Right cardiac atrium (tissue), 5 donors: ENCODE measurements around the gene SBNO1. TPM values are rescaled to one million over a fixed set of nuclear protein-coding genes. Genes with fewer than 3 reads are reported as not detected.
"Not testable (repeated sequence)": the region's sequence is repeated elsewhere in the genome, so short reads cannot be mapped to it uniquely, and the experiment has no call there.

Experiments used
- ATAC-seq, 2 donors: fragments of 200-7000 bp; cut with Tn5 transposase; one replicate each; pipeline versions ENCODE4 v1.8.0 to v1.9.1; 2020; ENCODE audit warnings: moderate library complexity in 2 of 2, mild to moderate bottlenecking in 1 of 2
- DNase-seq, 3 donors: peaks; one replicate each; pipeline ENCODE4 v3.0.0-alpha.2; 2020
- H3K27ac ChIP-seq: one replicate; pipeline ENCODE4 v1.5.1; 2013; ENCODE audit warnings: mild to moderate bottlenecking, low read length, control low read depth, moderate library complexity
- H3K27me3 ChIP-seq: one replicate; pipeline ENCODE4 v1.6.1; 2013; ENCODE audit not compliant: control insufficient read depth, insufficient read depth
- H3K4me1 ChIP-seq: one replicate; pipeline ENCODE4 v1.6.1; 2013; ENCODE audit warnings: low read length; ENCODE audit not compliant: control insufficient read depth, insufficient read depth
- H3K4me3 ChIP-seq: one replicate; pipeline ENCODE4 v1.5.1; 2013; ENCODE audit warnings: low read length, control low read depth
- H3K9me3 ChIP-seq: one replicate; pipeline ENCODE4 v1.6.1; 2013; ENCODE audit warnings: low read length; ENCODE audit not compliant: control insufficient read depth
- WGBS: extraction: QIAGEN DNeasy Blood & Tissue Kit; methylation state at CpG from one replicate; pipeline ENCODE4 v1.1.7; 2013; 5-methylcytosine and 5-hydroxymethylcytosine counted together
- intact Hi-C, 4 donors: fragments of 100-400 bp; cut with DNase I; formaldehyde crosslinking; loops; one replicate each; pipeline versions ENCODE4 v1.11.0 to v1.14.0; 2022 to 2023
- polyA plus RNA-seq: library from polyadenylated mRNA; stranded (reverse); fragments of 200-250 nt; gene quantifications from one replicate; pipeline ENCODE4 v1.2.3, GENCODE V29; 2013
- total RNA-seq, 4 donors: library from RNA; stranded (reverse); fragmentation: NEBNext Ultra II Directional; extraction: Animal tissue kit (Norgen Biotek cat#: 25700); gene quantifications; one replicate each; pipeline ENCODE4 v1.2.1, GENCODE V29; 2021
- donor health status: healthy with polysubstance abuse.
- donor health status: DM: no; HTN: yes; CAD: no.
- donor health status: DM: no; HTN: no; CAD: no.
- donor health status: DM: no; HTN: yes; CAD: no; lungs with severe emphysema.
- donor health status: DM: yes; HTN: yes; CAD: no.

SBNO1 gene
- total and polyA plus RNA-seq, 5 donors = 5.7 to 28.7 (median 25.8) TPM

- no peak overlapping the region for H3K27ac ChIP-seq
- no peaks in the 10 kb centered on the region for H3K4me1 ChIP-seq
- 87% methylated on average over 8 of the region's 8 CpGs for WGBS
- H3K9me3 ChIP-seq = no peaks in the 10 kb centered on the region
- intact Hi-C loops = no loop called here
- no peak for DNase-seq
- H3K27me3 ChIP-seq = no peaks in the 10 kb centered on the region
- no peak overlapping the region for H3K4me3 ChIP-seq
- no peak for ATAC-seq
Observed at GRCh38 chr12:123336530-123336929, 28.1 kb downstream of the SBNO1 start.

- 83% methylated on average over 3 of the region's 3 CpGs for WGBS
- DNase-seq (no peak), ATAC-seq (no peak)
- no peak overlapping the region for H3K4me3 ChIP-seq
- H3K4me1 ChIP-seq = no peaks in the 10 kb centered on the region
- H3K27me3 ChIP-seq = no peaks in the 10 kb centered on the region
- intact Hi-C loops = no loop called here
- no peak overlapping the region for H3K27ac ChIP-seq
- H3K9me3 ChIP-seq = no peaks in the 10 kb centered on the region
Observed at GRCh38 chr12:123335490-123335889, 29.2 kb downstream of the SBNO1 start.

- Histone ChIP-seq H3K27ac (no peak overlapping the region), H3K4me1 (no peaks in the 10 kb centered on the region), H3K4me3 (no peak overlapping the region), H3K9me3 (no peaks in the 10 kb centered on the region), H3K27me3 (no peaks in the 10 kb centered on the region)
- DNase-seq = no peak
- ATAC-seq = no peak
- intact Hi-C loops = no loop called here
- WGBS = 94% methylated on average over 1 of the region's 1 CpG
Observed at GRCh38 chr12:123329799-123330198, 34.8 kb downstream of the SBNO1 start.

- no peaks in the 10 kb centered on the region for H3K4me1 ChIP-seq
- 92% methylated on average over 6 of the region's 6 CpGs for WGBS
- ATAC-seq (no peak), DNase-seq (no peak)
- no peak overlapping the region for H3K4me3 ChIP-seq
- no peak overlapping the region for H3K27ac ChIP-seq
- no peaks in the 10 kb centered on the region for H3K9me3 ChIP-seq
- no peaks in the 10 kb centered on the region for H3K27me3 ChIP-seq
- intact Hi-C loops = no loop called here
Observed at GRCh38 chr12:123319826-123320225, 44.8 kb downstream of the SBNO1 start.

- H3K4me3 ChIP-seq = no peak overlapping the region
- no peak for ATAC-seq
- H3K27me3 ChIP-seq = no peaks in the 10 kb centered on the region
- no peaks in the 10 kb centered on the region for H3K4me1 ChIP-seq
- no peak overlapping the region for H3K27ac ChIP-seq
- no peaks in the 10 kb centered on the region for H3K9me3 ChIP-seq
- WGBS = 94% methylated on average over 3 of the region's 3 CpGs
- intact Hi-C loops = no loop called here
- no peak for DNase-seq
Observed at GRCh38 chr12:123319273-123319672, 45.4 kb downstream of the SBNO1 start.

- intact Hi-C loops, H3K27me3 ChIP-seq, H3K4me1 ChIP-seq, ATAC-seq, H3K27ac ChIP-seq, H3K4me3 ChIP-seq, H3K9me3 ChIP-seq, DNase-seq: not testable (repeated sequence)
- WGBS = 93% methylated on average over 4 of the region's 4 CpGs
Observed at GRCh38 chr12:123313046-123313445, 51.6 kb downstream of the SBNO1 start.

- Histone ChIP-seq H3K27ac (no peak overlapping the region), H3K4me1 (no peaks in the 10 kb centered on the region), H3K4me3 (no peak overlapping the region), H3K27me3 (no peaks in the 10 kb centered on the region), H3K9me3 (no peaks in the 10 kb centered on the region)
- WGBS = 91% methylated on average over 3 of the region's 3 CpGs
- intact Hi-C loops = no loop called here
- ATAC-seq (no peak), DNase-seq (no peak)
Observed at GRCh38 chr12:123306200-123306599, 58.4 kb downstream of the SBNO1 start.

- H3K9me3 ChIP-seq = no peaks in the 10 kb centered on the region
- H3K27ac ChIP-seq = no peak overlapping the region
- no peak overlapping the region for H3K4me3 ChIP-seq
- H3K4me1 ChIP-seq = no peaks in the 10 kb centered on the region
- intact Hi-C loops = no loop called here
- no peak for ATAC-seq
- H3K27me3 ChIP-seq = no peaks in the 10 kb centered on the region
- WGBS = 70% methylated on average over 3 of the region's 3 CpGs
- no peak for DNase-seq
Observed at GRCh38 chr12:123305136-123305535, 59.5 kb downstream of the SBNO1 start.

- no peak for DNase-seq
- no peak overlapping the region for H3K27ac ChIP-seq
- H3K4me1 ChIP-seq = no peaks in the 10 kb centered on the region
- 94% methylated on average over 9 of the region's 9 CpGs for WGBS
- no peaks in the 10 kb centered on the region for H3K9me3 ChIP-seq
- intact Hi-C loops = no loop called here
- H3K27me3 ChIP-seq = no peaks in the 10 kb centered on the region
- no peak for ATAC-seq
- no peak overlapping the region for H3K4me3 ChIP-seq
Observed at GRCh38 chr12:123293178-123293760, 71.4 kb downstream of the SBNO1 start.

GRCh38 chr12:123289911-123290310 is 74.7 kb downstream of the SBNO1 start:
- 93% methylated on average over 11 of the region's 11 CpGs for WGBS
- H3K4me3 ChIP-seq = no peak overlapping the region
- intact Hi-C loops = no loop called here
- H3K9me3 ChIP-seq = no peaks in the 10 kb centered on the region
- H3K27me3 ChIP-seq = no peaks in the 10 kb centered on the region
- H3K4me1 ChIP-seq = no peaks in the 10 kb centered on the region
- DNase-seq = no peak
- no peak overlapping the region for H3K27ac ChIP-seq
- no peak for ATAC-seq

- 94% methylated on average over 20 of the region's 20 CpGs for WGBS
- no peak overlapping the region for H3K27ac ChIP-seq
- no peak overlapping the region for H3K4me3 ChIP-seq
- H3K27me3 ChIP-seq = no peaks in the 10 kb centered on the region
- H3K9me3 ChIP-seq = no peaks in the 10 kb centered on the region
- DNase-seq = no peak
- no peaks in the 10 kb centered on the region for H3K4me1 ChIP-seq
- intact Hi-C loops = no loop called here
- ATAC-seq = no peak
Observed at GRCh38 chr12:123288751-123289346, 75.8 kb downstream of the SBNO1 start.
